Esophagus squamous epithelium (tissue), 4 donors: ENCODE data around the gene SLC14A1.

Source experiments
- CTCF ChIP-seq, 6 experiments: fragments of 450-650 bp in 4 of 6; fragments of 200-600 bp in 2 of 6; sonication (generic) in 2 of 6; IDR thresholded peaks; one replicate each; pipeline ENCODE4 v1.5.1; 2016 to 2019; ENCODE audit warnings: antibody characterized with exemption in 6 of 6, mild to moderate bottlenecking in 4 of 6, moderate library complexity in 4 of 6
- POLR2A ChIP-seq, 4 donors: fragments of 450-650 bp; IDR thresholded peaks; one replicate each; pipeline ENCODE4 v1.6.1; 2017; ENCODE audit warnings: antibody characterized with exemption in 4 of 4, mild to moderate bottlenecking in 4 of 4, moderate library complexity in 3 of 4

DNA sequence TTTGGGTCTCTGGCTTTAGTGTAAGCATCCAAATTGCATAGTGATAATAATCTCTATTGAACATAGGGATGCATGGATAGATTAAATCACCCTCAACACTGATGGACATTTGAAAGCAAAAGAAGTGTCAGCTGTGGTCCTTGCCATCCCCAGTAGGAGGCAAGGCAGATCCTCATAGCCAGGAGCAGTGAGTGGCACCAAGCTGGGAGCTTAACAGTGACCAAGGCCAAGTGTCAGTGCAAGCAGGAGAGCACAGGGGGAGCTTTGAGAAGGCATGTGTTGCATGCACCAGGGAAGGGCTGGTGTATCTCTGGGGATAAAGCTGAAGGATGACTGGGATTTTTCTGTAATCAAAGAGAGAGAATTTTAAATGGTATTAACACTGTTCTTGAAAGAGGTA lies 14.7 kb downstream of the SLC14A1 start:
- no peak for TF ChIP-seq POLR2A (IDR thresholded peaks at IDR 0.05)
- TF ChIP-seq CTCF (IDR thresholded peaks at IDR 0.05): no peak
